Fibroblast of pulmonary artery (primary cell): ENCODE measurements around the gene CYB561D2.

ENCODE experiments used
- DNase-seq: peaks from one replicate; pipeline ENCODE4 v3.0.0-alpha.2; 2010; ENCODE audit warnings: low read depth
- H3K4me3 ChIP-seq: replicated peaks from 2 replicates; pipeline ENCODE4 v1.5.1; 2011; ENCODE audit warnings: low read depth, mild to moderate bottlenecking, control low read depth, low read length, moderate library complexity
- CTCF ChIP-seq: IDR thresholded peaks from 2 replicates; pipeline ENCODE4 v1.5.1; 2011; ENCODE audit warnings: mild to moderate bottlenecking, control low read depth, low read length, inconsistent platforms; ENCODE audit errors: missing control alignments

CYB561D2 gene

GRCh38 chr3:50374363-50375257, 23.9 kb downstream of the CYB561D2 start:
- no peak overlapping the region for H3K4me3 ChIP-seq
- no peak for DNase-seq
- no peak for TF ChIP-seq CTCF

DNA sequence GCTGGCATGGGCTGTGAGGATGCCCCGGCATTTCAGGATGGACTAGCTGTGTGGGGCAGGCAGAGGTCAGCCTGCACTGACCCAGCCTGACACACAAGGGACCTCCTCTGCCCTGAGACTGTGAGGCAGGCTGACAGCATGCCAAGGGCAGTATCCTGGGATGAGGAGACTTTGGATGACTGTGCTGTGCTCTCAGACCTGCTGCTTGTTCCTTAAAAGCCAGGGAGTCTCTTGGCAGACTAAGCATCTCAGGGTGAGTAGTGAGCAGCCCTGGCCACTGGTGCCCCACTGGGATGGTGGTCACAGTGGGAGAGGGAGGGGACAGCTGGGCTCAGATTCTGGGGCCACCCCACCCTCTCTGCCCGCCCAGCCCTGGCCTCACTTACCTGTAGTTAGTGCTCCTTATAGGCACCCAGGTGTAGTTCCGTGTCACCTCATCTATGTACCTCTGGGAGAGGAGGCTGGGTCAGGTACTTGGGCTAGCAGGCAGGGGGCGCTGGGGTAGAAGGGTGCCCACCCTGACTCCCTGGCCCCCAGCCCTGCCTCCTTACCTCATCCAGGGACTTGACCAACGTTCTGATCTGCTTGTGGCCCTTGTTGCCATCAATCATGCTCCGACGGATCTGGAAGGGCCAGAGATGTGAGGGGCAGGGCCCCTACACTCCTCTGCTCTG, 24.7 kb downstream of the CYB561D2 start:
- no peak for TF ChIP-seq CTCF
- DNase-seq, result no peak
- no peak overlapping the region for H3K4me3 ChIP-seq

DNA sequence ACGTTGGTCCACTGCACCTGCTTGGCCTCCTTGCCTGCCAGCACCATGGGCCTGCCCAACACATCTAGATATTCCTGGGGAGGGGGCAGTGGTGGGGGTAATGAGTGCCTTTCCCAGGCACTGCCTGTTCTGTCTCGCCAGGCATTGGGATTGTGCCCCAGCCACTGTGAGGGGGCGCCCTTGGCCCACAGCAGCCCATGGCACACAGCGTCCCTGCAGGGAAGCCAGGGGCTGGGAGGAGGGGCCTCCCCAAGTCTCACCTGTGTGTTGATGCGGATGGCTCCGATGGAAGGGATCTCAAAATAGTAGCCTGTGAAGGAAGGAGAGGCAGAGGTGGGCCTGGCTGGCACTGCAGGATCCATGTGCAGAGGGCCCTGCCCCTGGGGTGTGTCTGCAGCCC, 27.4 kb downstream of the CYB561D2 start:
- TF ChIP-seq CTCF, result no peak
- no peak for DNase-seq
- no peak overlapping the region for H3K4me3 ChIP-seq

DNA sequence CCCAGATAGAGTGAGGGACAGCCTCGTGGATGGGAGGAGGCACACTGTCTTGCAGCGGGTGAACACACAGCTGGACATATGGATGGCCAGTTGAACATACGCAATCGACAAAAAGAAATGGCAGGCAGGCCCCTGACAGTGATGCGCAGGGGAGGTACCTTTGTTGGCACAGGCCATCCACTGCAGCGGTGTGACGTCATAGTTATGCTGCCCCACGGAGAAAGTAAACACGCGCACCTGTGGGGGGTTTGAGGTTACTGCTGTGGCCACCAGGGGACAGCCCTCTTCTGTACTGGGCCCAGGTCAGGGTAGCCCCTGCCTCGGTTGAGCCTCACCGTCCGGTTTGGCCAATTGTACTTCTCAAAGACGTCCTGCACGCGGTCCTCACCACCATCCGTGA, 28.1 kb downstream of the CYB561D2 start:
- TF ChIP-seq CTCF, result no peak
- DNase-seq, result no peak
- no peak overlapping the region for H3K4me3 ChIP-seq

- TF ChIP-seq CTCF, result no peak
- H3K4me3 ChIP-seq, result no peak overlapping the region
- no peak for DNase-seq
Measured at GRCh38 chr3:50380405-50381085, 29.9 kb downstream of the CYB561D2 start.

DNA sequence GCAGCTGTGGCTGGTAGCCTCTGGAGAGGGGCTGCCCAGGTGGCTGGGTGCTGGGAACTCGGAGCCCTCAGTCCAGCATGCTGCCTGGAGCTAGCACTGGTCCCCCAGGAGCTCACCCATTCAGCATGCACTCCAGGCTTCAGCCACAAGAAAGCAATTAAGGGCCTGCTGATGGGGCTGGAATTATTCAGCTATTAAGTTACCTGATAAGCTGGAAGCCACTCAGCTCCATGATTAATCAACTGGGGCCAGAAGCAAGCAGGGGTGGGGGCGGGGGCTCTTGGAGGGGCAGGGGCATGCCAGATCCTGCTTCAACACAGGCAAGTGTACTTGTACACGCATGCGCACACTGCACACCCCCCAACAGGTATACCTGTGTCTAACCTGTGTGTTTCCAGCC, 30.7 kb downstream of the CYB561D2 start:
- H3K4me3 ChIP-seq, result no peak overlapping the region
- DNase-seq, result no peak
- no peak for TF ChIP-seq CTCF
